ENCODE results near the gene FAM81A.

FAM81A gene

GRCh38 chr15:59569477-59569876, 131.5 kb downstream of the FAM81A start:
- H3K4me3 ChIP-seq (ENCODE audit: low read depth, low read length): no peak overlapping the region

DNA sequence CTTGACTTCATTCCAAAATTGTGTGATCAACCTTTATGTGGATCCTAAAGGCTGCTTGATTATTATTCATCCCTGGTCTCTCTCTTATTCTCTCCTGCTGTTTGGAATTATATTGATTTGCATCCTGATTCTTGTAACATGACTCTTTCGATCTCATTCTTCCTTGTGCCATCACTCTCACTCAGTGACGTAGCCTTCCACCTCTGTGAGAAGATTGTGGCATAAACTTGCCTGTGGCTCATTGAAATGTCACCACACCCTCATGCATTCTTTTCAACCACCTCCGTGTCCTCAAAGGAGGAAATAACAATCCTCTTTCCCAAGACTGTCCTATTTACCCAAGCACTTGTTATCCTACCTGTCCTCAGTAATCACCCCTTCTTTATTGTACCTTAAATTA, 132.3 kb downstream of the FAM81A start:
- no peak overlapping the region for H3K4me3 ChIP-seq (ENCODE audit: low read depth, low read length)

- H3K4me3 ChIP-seq (ENCODE audit: low read depth, low read length): no peak overlapping the region
These were observed 133.6 kb downstream of the FAM81A start for GRCh38 chr15:59571606-59572005.
